Esophagus muscularis mucosa (tissue), 4 donors: ENCODE results near the gene ASF1A.

Experiments
- EP300 ChIP-seq: sonication (generic); formaldehyde crosslinking; IDR thresholded peaks from one replicate; pipeline ENCODE4 v1.6.1; 2017; ENCODE audit warnings: antibody characterized with exemption
- POLR2A ChIP-seq: fragments of 450-650 bp; IDR thresholded peaks from one replicate; pipeline ENCODE4 v1.6.1; 2017; ENCODE audit warnings: antibody characterized with exemption, moderate library complexity, mild to moderate bottlenecking, low read depth
- POLR2AphosphoS5 ChIP-seq, 2 donors: sonication (generic); formaldehyde crosslinking; IDR thresholded peaks; one replicate each; pipeline ENCODE4 v1.6.1; 2017; ENCODE audit warnings: antibody characterized with exemption in 2 of 2
- TF ChIP-seq, protein P1 (sequence below), 3 experiments: fragments of 200-600 bp in 2 of 3; fragments of 450-650 bp in 1 of 3; sonication (generic) in 2 of 3; IDR thresholded peaks; one replicate each; pipeline ENCODE4 v1.5.1; 2017 to 2019; ENCODE audit warnings: antibody characterized with exemption in 3 of 3, mild to moderate bottlenecking in 2 of 3, moderate library complexity in 1 of 3

DNA sequence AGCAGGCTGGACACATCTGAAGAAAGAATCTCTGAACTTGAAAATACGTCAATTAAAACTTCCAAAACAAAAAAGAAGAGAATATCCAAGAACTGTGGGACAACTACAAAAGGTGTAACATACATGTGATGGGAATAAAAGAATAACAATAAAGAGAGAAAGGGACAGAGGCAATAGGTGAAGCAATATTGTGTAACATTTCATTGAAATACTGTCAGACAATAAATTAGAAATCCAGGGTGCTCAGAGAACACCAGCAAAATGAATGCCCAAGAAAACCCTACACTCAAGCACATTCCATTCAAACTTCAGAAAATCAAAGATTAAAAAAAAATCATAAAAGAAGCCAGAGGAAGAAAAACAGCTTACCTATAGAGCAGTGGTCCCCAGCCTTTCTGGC lies 33.6 kb upstream of the ASF1A start:
- TF ChIP-seq POLR2A = no peak
- TF ChIP-seq, protein P1, sequence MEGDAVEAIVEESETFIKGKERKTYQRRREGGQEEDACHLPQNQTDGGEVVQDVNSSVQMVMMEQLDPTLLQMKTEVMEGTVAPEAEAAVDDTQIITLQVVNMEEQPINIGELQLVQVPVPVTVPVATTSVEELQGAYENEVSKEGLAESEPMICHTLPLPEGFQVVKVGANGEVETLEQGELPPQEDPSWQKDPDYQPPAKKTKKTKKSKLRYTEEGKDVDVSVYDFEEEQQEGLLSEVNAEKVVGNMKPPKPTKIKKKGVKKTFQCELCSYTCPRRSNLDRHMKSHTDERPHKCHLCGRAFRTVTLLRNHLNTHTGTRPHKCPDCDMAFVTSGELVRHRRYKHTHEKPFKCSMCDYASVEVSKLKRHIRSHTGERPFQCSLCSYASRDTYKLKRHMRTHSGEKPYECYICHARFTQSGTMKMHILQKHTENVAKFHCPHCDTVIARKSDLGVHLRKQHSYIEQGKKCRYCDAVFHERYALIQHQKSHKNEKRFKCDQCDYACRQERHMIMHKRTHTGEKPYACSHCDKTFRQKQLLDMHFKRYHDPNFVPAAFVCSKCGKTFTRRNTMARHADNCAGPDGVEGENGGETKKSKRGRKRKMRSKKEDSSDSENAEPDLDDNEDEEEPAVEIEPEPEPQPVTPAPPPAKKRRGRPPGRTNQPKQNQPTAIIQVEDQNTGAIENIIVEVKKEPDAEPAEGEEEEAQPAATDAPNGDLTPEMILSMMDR (IDR thresholded peaks at IDR 0.05) = no peak
- no peak for TF ChIP-seq POLR2AphosphoS5 (IDR thresholded peaks at IDR 0.05)
- TF ChIP-seq EP300 = no peak
